IMR-90 (cell line): ENCODE data around the gene GRIN2A. TPM values are rescaled to one million over a fixed set of nuclear protein-coding genes. Genes with fewer than 3 reads are reported as not detected.

Experiments
- ATAC-seq: fragments of 200-7000 bp; cut with Tn5 transposase; 2 replicates; pipeline ENCODE4 v1.9.1; 2020; ENCODE audit warnings: low read depth, mild to moderate bottlenecking, moderate library complexity
- BruUV-seq: library from RNA; stranded (reverse); fragments of 400-500 nt; replicated peaks from 2 replicates; lab custom pipeline; 2021; lab: Mats Ljungman, UMichigan
- CTCF ChIA-PET: fragments of 300-600 bp; formaldehyde crosslinking; extraction: SDS; loops from one replicate; lab custom pipeline; 2021; ENCODE audit warnings: antibody characterized with exemption; lab: Yijun Ruan, JAX
- POLR2A ChIA-PET: fragments of 300-600 bp; sonication (Branson Sonifier 250); formaldehyde crosslinking; loops from one replicate; lab custom pipeline; 2022; ENCODE audit warnings: antibody characterized with exemption; ENCODE audit not compliant: unreplicated experiment; lab: Charles Lee
- DNase-seq: peaks from one replicate; pipeline ENCODE4 v3.0.0; 2013
- H2AFZ ChIP-seq: replicated peaks from 2 replicates; pipeline ENCODE3; 2013; ENCODE audit warnings: low read length, mild to moderate bottlenecking; ENCODE audit not compliant: poor library complexity
- H2AK5ac ChIP-seq: 2 replicates; pipeline ENCODE4 v1.6.1; 2013; ENCODE audit warnings: low read depth, low read length, inconsistent platforms
- H2AK9ac ChIP-seq: replicated peaks from 2 replicates; pipeline ENCODE3; 2013; ENCODE audit warnings: mild to moderate bottlenecking, low read depth, low read length, moderate library complexity; ENCODE audit not compliant: poor library complexity
- H2BK120ac ChIP-seq: 2 replicates; pipeline ENCODE4 v1.6.1; 2013; ENCODE audit warnings: low read depth, low read length, inconsistent platforms
- H2BK15ac ChIP-seq: 3 replicates; pipeline ENCODE4 v1.6.1; 2013; ENCODE audit warnings: low read depth, low read length, inconsistent platforms
- H2BK20ac ChIP-seq: 2 replicates; pipeline ENCODE4 v1.6.1; 2013; ENCODE audit warnings: low read depth, mild to moderate bottlenecking, inconsistent platforms, low read length, moderate library complexity
- H2BK5ac ChIP-seq: 2 replicates; pipeline ENCODE4 v1.6.1; 2013; ENCODE audit warnings: mild to moderate bottlenecking, low read depth, low read length, inconsistent platforms; ENCODE audit not compliant: poor library complexity, severe bottlenecking
- H3K14ac ChIP-seq: replicated peaks from 2 replicates; pipeline ENCODE4 v1.6.1; 2013; ENCODE audit warnings: low read depth, low read length, inconsistent platforms
- H3K18ac ChIP-seq: 2 replicates; pipeline ENCODE4 v1.6.1; 2013; ENCODE audit warnings: low read depth, low read length, control low read depth
- H3K23ac ChIP-seq: 2 replicates; pipeline ENCODE4 v1.6.1; 2013; ENCODE audit warnings: low read depth, low read length, inconsistent platforms
- H3K27ac ChIP-seq: 2 replicates; pipeline ENCODE4 v1.5.1; 2013; ENCODE audit warnings: mild to moderate bottlenecking, control low read depth, low read length; ENCODE audit not compliant: insufficient read depth
- H3K27me3 ChIP-seq: 2 replicates; pipeline ENCODE4 v1.6.1; 2013; ENCODE audit warnings: low read length; ENCODE audit not compliant: control insufficient read depth, insufficient read depth
- H3K36me3 ChIP-seq: 2 replicates; pipeline ENCODE4 v1.6.1; 2013; ENCODE audit warnings: low read length, mixed read lengths; ENCODE audit not compliant: control insufficient read depth, insufficient read depth
- H3K4ac ChIP-seq: 2 replicates; pipeline ENCODE4 v1.6.1; 2013; ENCODE audit warnings: low read depth, low read length, inconsistent platforms
- H3K4me1 ChIP-seq: 2 replicates; pipeline ENCODE4 v1.6.1; 2013; ENCODE audit warnings: low read length, mixed read lengths; ENCODE audit not compliant: control insufficient read depth, insufficient read depth
- H3K4me2 ChIP-seq: 2 replicates; pipeline ENCODE4 v1.6.1; 2013; ENCODE audit warnings: low read depth, mild to moderate bottlenecking, control low read depth, low read length, moderate library complexity
- H3K4me3 ChIP-seq: 2 replicates; pipeline ENCODE4 v1.5.1; 2013; ENCODE audit warnings: low read depth, mild to moderate bottlenecking, control low read depth, low read length, moderate library complexity; ENCODE audit not compliant: insufficient read depth
- H3K56ac ChIP-seq: 2 replicates; pipeline ENCODE4 v1.6.1; 2013; ENCODE audit warnings: low read length, inconsistent platforms; ENCODE audit not compliant: insufficient read depth; ENCODE audit errors: extremely low read depth
- H3K79me1 ChIP-seq, 2 experiments: 2 replicates each; pipeline ENCODE4 v1.6.1; 2013; ENCODE audit warnings: low read length in 2 of 2, inconsistent platforms in 1 of 2, low read depth in 1 of 2
- H3K9ac ChIP-seq: 2 replicates; pipeline ENCODE4 v1.6.1; 2013; ENCODE audit warnings: low read depth, low read length, control low read depth
- H3K9me1 ChIP-seq: 2 replicates; pipeline ENCODE4 v1.6.1; 2013; ENCODE audit warnings: low read length, inconsistent platforms; ENCODE audit not compliant: insufficient read depth
- H3K9me3 ChIP-seq: 2 replicates; pipeline ENCODE4 v1.6.1; 2013; ENCODE audit warnings: low read length; ENCODE audit not compliant: control insufficient read depth, insufficient read depth
- H4K20me1 ChIP-seq: 2 replicates; pipeline ENCODE4 v1.6.1; 2013; ENCODE audit warnings: low read length, inconsistent platforms; ENCODE audit not compliant: insufficient read depth
- H4K5ac ChIP-seq: 2 replicates; pipeline ENCODE4 v1.6.1; 2013; ENCODE audit warnings: mild to moderate bottlenecking, low read depth, low read length, control low read depth
- H4K8ac ChIP-seq, 2 experiments: 2 replicates each; pipeline ENCODE4 v1.6.1; 2013; ENCODE audit warnings: low read depth in 2 of 2, low read length in 2 of 2, control low read depth in 1 of 2, inconsistent platforms in 1 of 2
- H4K91ac ChIP-seq: 2 replicates; pipeline ENCODE4 v1.6.1; 2013; ENCODE audit warnings: low read depth, low read length, inconsistent platforms; ENCODE audit not compliant: insufficient read depth
- BHLHE40 ChIP-seq: fragments of 150-350 bp; IDR thresholded peaks from 2 replicates; pipeline ENCODE4 v1.6.1; 2016; ENCODE audit warnings: mild to moderate bottlenecking, low read depth, low read length
- CEBPB ChIP-seq: IDR thresholded peaks from 2 replicates; pipeline ENCODE4 v1.6.1; 2012; ENCODE audit warnings: low read depth, low read length, improper control_type of control experiment
- CHD1 ChIP-seq: IDR thresholded peaks from 2 replicates; pipeline ENCODE4 v1.6.1; 2012; ENCODE audit warnings: low read depth, low read length, improper control_type of control experiment
- FOS ChIP-seq: fragments of 150-350 bp; IDR thresholded peaks from 2 replicates; pipeline ENCODE4 v1.6.1; 2016; ENCODE audit warnings: low read depth, low read length
- MAZ ChIP-seq: IDR thresholded peaks from 2 replicates; pipeline ENCODE4 v1.6.1; 2012; ENCODE audit warnings: low read depth, mild to moderate bottlenecking, low read length, improper control_type of control experiment, moderate library complexity, borderline replicate concordance
- MXI1 ChIP-seq: IDR thresholded peaks from 2 replicates; pipeline ENCODE4 v1.6.1; 2012; ENCODE audit warnings: low read depth, mild to moderate bottlenecking, low read length, moderate library complexity, borderline replicate concordance
- NFE2L2 ChIP-seq: fragments of 150-350 bp; IDR thresholded peaks from 2 replicates; pipeline ENCODE4 v1.6.1; 2016; ENCODE audit warnings: low read depth, mild to moderate bottlenecking, low read length
- RAD21 ChIP-seq: IDR thresholded peaks from 2 replicates; pipeline ENCODE4 v1.6.1; 2012; ENCODE audit warnings: low read length, improper control_type of control experiment
- RCOR1 ChIP-seq: IDR thresholded peaks from 2 replicates; pipeline ENCODE4 v1.6.1; 2012; ENCODE audit warnings: mild to moderate bottlenecking, low read length, improper control_type of control experiment; ENCODE audit not compliant: insufficient replicate concordance
- RFX5 ChIP-seq: IDR thresholded peaks from 2 replicates; pipeline ENCODE4 v1.8.0; 2012; ENCODE audit warnings: low read depth, mild to moderate bottlenecking, low read length, moderate library complexity
- SMC3 ChIP-seq: fragments of 150-350 bp; IDR thresholded peaks from 2 replicates; pipeline ENCODE4 v1.6.1; 2016; ENCODE audit warnings: low read depth, mild to moderate bottlenecking, antibody characterized with exemption, low read length, moderate library complexity
- WGBS, 2 experiments: methylation state at CpG; one replicate each; pipeline versions ENCODE4 v1.1.5 to v1.1.7; 2013; ENCODE audit warnings: missing lambda C conversion rate in 2 of 2; ENCODE audit not compliant: insufficient read length in 1 of 2; ENCODE audit errors: extremely low coverage in 2 of 2; 5-methylcytosine and 5-hydroxymethylcytosine counted together
- dilution Hi-C: fragments of 300-500 bp; cut with HindIII; formaldehyde crosslinking; loops from one replicate; pipeline ENCODE4 v1.14.3; 2018; ENCODE audit warnings: low sequenced_read_pairs; ENCODE audit not compliant: unreplicated experiment
- in situ Hi-C: fragments of 300-500 bp; cut with MboI; formaldehyde crosslinking; loops from 3 replicates; pipeline ENCODE4 v1.14.3; 2019; ENCODE audit warnings: low sequenced_read_pairs, inconsistent platforms, mixed read lengths
- intact Hi-C: fragments of 100-400 bp; cut with micrococcal nuclease; formaldehyde crosslinking; loops from 2 replicates; pipeline ENCODE4 v1.10.0; 2022
- polyA plus RNA-seq, 3 experiments: library from polyadenylated mRNA; depleted of rRNA; stranded (reverse); fragments of >200 nt; gene quantifications; 2 replicates each; pipeline ENCODE4 v1.2.3, GENCODE V29; 2012; ENCODE audit warnings: low replicate concordance in 1 of 3
- total RNA-seq: library from RNA; depleted of rRNA; stranded (reverse); fragments of >200 nt; gene quantifications from 2 replicates; pipeline ENCODE4 v1.2.3, GENCODE V29; 2012
- TF ChIP-seq, protein P1 (sequence below): fragments of 150-350 bp; IDR thresholded peaks from 2 replicates; pipeline ENCODE4 v1.6.1; 2017; ENCODE audit warnings: mild to moderate bottlenecking, antibody characterized with exemption, low read length, low read depth
- TF ChIP-seq, protein P2 (sequence below): conservative IDR thresholded peaks from 2 replicates; pipeline ENCODE4 v1.5.1; 2012; ENCODE audit warnings: mild to moderate bottlenecking, low read depth, low read length, improper control_type of control experiment

Gene GRIN2A
- total and polyA plus RNA-seq, 2 of the 4 experiments (the other 2 are of a cell fraction): under 0.01 TPM; not detected in 1

DNA sequence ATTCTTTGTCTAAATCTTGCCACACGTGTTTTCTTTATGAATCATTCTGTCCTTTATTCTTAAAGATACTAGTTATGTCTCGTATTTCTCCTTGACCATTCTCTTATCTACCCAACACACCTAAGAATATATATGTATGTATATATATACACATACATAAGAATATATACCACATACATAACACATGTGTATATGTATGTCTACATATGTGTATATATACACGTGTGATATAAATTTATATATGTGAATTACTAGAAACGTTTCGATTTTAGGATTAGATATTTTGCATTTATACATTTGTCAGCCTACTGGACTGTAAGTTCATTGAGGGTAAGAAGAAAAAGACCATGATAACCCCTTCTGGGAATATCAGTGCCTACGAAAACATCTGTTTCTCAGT lies 388.6 kb downstream of the GRIN2A start:
- intact Hi-C loops: no loop called here
- H2BK5ac ChIP-seq: no peak overlapping the region
- dilution Hi-C loops: no loop called here
- BruUV-seq: no TSS peak
- no peak overlapping the region for H2BK15ac ChIP-seq
- H3K18ac ChIP-seq: no peak overlapping the region
- H4K91ac ChIP-seq: no peak overlapping the region
- no CpG with 5 or more reads among the region's 6 CpGs for WGBS, 2 experiments
- no peak overlapping the region for H3K14ac ChIP-seq
- H3K4me3 ChIP-seq: no peak overlapping the region
- H2AK5ac ChIP-seq: no peak overlapping the region
- no peak for ATAC-seq
- H3K9ac ChIP-seq: no peak overlapping the region
- H3K4me2 ChIP-seq: no peak overlapping the region
- H3K27me3 ChIP-seq: no peaks in the 10 kb centered on the region
- H2BK120ac ChIP-seq: no peak overlapping the region
- H4K8ac ChIP-seq: no peak overlapping the region
- H3K4me1 ChIP-seq: no peaks in the 10 kb centered on the region
- in situ Hi-C loops: no loop called here
- H3K56ac ChIP-seq: no peak overlapping the region
- peaks cover 16% of the 10 kb centered on the region for H3K9me3 ChIP-seq
- CTCF ChIA-PET: no interaction called here
- H3K23ac ChIP-seq: no peak overlapping the region
- TF ChIP-seq BHLHE40 (no peak), RFX5 (no peak), RCOR1 (no peak), MXI1 (no peak), CEBPB (no peak), CHD1 (no peak), FOS (no peak), NFE2L2 (no peak), RAD21 (no peak), MAZ (no peak), SMC3 (no peak)
- TF ChIP-seq, protein P1, sequence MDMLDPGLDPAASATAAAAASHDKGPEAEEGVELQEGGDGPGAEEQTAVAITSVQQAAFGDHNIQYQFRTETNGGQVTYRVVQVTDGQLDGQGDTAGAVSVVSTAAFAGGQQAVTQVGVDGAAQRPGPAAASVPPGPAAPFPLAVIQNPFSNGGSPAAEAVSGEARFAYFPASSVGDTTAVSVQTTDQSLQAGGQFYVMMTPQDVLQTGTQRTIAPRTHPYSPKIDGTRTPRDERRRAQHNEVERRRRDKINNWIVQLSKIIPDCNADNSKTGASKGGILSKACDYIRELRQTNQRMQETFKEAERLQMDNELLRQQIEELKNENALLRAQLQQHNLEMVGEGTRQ: no peak
- TF ChIP-seq, protein P2, sequence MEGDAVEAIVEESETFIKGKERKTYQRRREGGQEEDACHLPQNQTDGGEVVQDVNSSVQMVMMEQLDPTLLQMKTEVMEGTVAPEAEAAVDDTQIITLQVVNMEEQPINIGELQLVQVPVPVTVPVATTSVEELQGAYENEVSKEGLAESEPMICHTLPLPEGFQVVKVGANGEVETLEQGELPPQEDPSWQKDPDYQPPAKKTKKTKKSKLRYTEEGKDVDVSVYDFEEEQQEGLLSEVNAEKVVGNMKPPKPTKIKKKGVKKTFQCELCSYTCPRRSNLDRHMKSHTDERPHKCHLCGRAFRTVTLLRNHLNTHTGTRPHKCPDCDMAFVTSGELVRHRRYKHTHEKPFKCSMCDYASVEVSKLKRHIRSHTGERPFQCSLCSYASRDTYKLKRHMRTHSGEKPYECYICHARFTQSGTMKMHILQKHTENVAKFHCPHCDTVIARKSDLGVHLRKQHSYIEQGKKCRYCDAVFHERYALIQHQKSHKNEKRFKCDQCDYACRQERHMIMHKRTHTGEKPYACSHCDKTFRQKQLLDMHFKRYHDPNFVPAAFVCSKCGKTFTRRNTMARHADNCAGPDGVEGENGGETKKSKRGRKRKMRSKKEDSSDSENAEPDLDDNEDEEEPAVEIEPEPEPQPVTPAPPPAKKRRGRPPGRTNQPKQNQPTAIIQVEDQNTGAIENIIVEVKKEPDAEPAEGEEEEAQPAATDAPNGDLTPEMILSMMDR: no peak
- H3K79me1 ChIP-seq: no peaks in the 10 kb centered on the region
- H3K27ac ChIP-seq: no peak overlapping the region
- H3K4ac ChIP-seq: no peak overlapping the region
- no peak overlapping the region for H2AK9ac ChIP-seq
- H2AFZ ChIP-seq: no peak overlapping the region
- no peak for DNase-seq
- no peaks in the 10 kb centered on the region for H3K9me1 ChIP-seq
- H2BK20ac ChIP-seq: no peak overlapping the region
- POLR2A ChIA-PET: no interaction called here
- no peaks in the 10 kb centered on the region for H4K20me1 ChIP-seq
- no peaks in the 10 kb centered on the region for H3K36me3 ChIP-seq
- no peak overlapping the region for H4K5ac ChIP-seq
